WTC11 (cell line): Measurements from ENCODE around the gene NSMCE3.

Source experiments
- CTCF ChIP-seq: fragments of 200-600 bp; IDR thresholded peaks from 2 replicates; pipeline ENCODE4 v1.8.0; 2022; ENCODE audit warnings: antibody characterized with exemption
- ESRRA ChIP-seq: sonication (generic); formaldehyde crosslinking; IDR thresholded peaks from 2 replicates; pipeline ENCODE4 v1.8.1; 2022; ENCODE audit warnings: mild to moderate bottlenecking, missing genetic modification reagents, borderline replicate concordance
- RELA ChIP-seq: sonication (generic); formaldehyde crosslinking; IDR thresholded peaks from 2 replicates; pipeline ENCODE4 v1.8.1; 2022; ENCODE audit warnings: missing genetic modification reagents, mild to moderate bottlenecking, borderline replicate concordance

DNA sequence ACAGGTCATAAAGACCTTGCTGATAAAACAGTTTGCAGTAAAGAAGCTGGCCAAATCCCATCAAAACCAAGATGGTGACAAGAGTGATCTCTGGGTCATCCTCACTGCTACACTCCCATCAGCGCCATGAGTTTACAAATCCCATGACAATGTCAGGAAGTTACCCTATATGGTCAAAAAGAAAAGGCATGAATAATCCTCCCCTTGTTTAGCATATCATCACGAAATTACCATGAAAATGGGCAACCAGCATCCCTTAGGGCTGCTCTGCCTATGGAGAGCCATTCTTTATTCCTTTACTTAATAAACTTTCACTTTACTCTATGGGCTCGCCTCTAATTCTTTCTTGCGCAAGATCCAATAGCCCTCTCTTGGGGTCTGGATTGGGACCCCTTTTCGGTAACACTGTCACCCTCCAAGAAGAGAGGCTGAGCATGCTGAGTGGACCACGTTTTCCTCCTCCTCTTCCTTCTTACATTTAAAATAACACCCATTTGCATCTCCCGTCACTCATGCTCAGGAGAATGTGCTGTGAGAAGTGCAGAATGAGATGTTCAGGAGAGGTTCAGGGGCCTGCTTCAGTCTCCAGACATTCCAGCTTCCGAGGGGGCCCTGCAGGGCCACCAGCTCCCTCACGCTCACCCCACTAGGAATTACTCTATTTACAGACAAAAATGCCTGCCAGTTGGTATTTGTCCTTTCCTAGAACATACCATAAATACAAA is 47.3 kb downstream of the NSMCE3 start:
- TF ChIP-seq ESRRA (CRISPR knock-in tag) (no peak), CTCF (no peak), RELA (CRISPR knock-in tag) (no peak)
